SK-N-SH (cell line): ENCODE measurements around the gene PLXNA4.

Source experiments
- CTCF ChIP-seq: fragments of 200-600 bp; sonication (generic); IDR thresholded peaks from 2 replicates; pipeline ENCODE4 v1.6.1; 2017; ENCODE audit warnings: antibody characterized with exemption, mild to moderate bottlenecking, moderate library complexity
- REST ChIP-seq: IDR thresholded peaks from 2 replicates; pipeline ENCODE4 v1.6.1; 2012; ENCODE audit warnings: mild to moderate bottlenecking, low read depth, low read length, moderate library complexity
- SMC3 ChIP-seq: IDR thresholded peaks from 2 replicates; pipeline ENCODE4 v1.6.1; 2012; ENCODE audit warnings: low read depth, low read length, improper control_type of control experiment
- USF1 ChIP-seq: IDR thresholded peaks from 2 replicates; pipeline ENCODE4 v1.4.0; 2012; ENCODE audit warnings: low read depth, borderline replicate concordance

- no peak for TF ChIP-seq CTCF
- no peak for TF ChIP-seq REST
- no peak for TF ChIP-seq USF1
- TF ChIP-seq SMC3: no peak
Measured at GRCh38 chr7:132116369-132116768, 459.9 kb downstream of the PLXNA4 start.
